AG09319 (cell line): ENCODE results near the gene ALKBH3.

Source experiments
- DNase-seq: peaks from one replicate; pipeline ENCODE4 v3.0.0-alpha.2; 2010; ENCODE audit warnings: low read depth; ENCODE audit errors: extremely low read depth
- TF ChIP-seq, protein P1 (sequence below): IDR thresholded peaks from 2 replicates; pipeline ENCODE4 v1.5.1; 2011; ENCODE audit warnings: low read depth, mild to moderate bottlenecking, inconsistent platforms, low read length, moderate library complexity

Gene ALKBH3

GRCh38 chr11:43954241-43954640 is 73.6 kb downstream of the ALKBH3 start:
- TF ChIP-seq, protein P1, sequence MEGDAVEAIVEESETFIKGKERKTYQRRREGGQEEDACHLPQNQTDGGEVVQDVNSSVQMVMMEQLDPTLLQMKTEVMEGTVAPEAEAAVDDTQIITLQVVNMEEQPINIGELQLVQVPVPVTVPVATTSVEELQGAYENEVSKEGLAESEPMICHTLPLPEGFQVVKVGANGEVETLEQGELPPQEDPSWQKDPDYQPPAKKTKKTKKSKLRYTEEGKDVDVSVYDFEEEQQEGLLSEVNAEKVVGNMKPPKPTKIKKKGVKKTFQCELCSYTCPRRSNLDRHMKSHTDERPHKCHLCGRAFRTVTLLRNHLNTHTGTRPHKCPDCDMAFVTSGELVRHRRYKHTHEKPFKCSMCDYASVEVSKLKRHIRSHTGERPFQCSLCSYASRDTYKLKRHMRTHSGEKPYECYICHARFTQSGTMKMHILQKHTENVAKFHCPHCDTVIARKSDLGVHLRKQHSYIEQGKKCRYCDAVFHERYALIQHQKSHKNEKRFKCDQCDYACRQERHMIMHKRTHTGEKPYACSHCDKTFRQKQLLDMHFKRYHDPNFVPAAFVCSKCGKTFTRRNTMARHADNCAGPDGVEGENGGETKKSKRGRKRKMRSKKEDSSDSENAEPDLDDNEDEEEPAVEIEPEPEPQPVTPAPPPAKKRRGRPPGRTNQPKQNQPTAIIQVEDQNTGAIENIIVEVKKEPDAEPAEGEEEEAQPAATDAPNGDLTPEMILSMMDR = no peak
- DNase-seq = no peak

GRCh38 chr11:43955381-43956118 is 74.9 kb downstream of the ALKBH3 start:
- TF ChIP-seq, protein P1 = no peak
- DNase-seq = no peak

DNA sequence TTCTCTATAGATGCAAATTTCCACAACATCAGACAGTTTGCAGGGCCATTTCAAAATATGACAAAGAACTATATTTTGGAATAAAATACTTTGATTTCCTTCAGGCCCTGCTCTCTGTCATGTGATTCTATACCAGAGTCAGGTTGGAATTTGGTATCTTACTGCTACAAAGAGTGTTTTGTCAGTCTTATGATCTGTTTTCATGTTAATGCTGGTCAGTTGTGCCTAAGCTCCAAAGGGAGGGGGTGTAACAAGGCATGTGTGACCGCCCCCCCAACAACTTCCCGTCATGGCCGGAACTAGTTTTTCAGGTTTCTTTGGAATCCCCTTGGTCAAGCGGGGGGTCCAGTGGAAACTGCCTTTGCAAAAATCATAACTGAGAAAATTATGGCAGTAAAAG is 76.9 kb downstream of the ALKBH3 start:
- TF ChIP-seq, protein P1 = no peak
- no peak for DNase-seq

GRCh38 chr11:43959321-43959995 is 78.8 kb downstream of the ALKBH3 start:
- TF ChIP-seq, protein P1 = no peak
- DNase-seq = no peak

- no peak for DNase-seq
- TF ChIP-seq, protein P1 = no peak
Measured at GRCh38 chr11:43962383-43963278, 82.0 kb downstream of the ALKBH3 start.

DNA sequence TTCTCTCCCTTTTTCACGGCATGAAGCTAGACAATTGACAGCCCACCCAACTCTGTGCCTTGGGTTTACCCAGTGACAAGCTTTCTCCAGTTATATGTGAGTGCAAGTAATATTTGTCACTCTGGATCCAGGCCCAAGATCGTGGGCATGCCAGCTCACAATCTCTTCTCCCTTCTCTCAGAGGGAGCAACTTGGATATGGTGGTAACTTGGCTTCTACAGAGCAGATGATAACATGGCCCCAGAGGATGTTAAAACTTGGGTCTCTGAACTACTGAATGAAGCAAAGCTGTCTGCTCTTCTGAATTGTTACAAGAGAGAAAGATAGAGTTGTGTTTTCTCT is 82.6 kb downstream of the ALKBH3 start:
- no peak for DNase-seq
- TF ChIP-seq, protein P1 = no peak
